Neural progenitor cell (in vitro differentiated cells): Measurements from ENCODE around the gene BRIX1.

ENCODE experiments used
- CTCF ChIP-seq: fragments of 200-600 bp; sonication (generic); IDR thresholded peaks from 2 replicates; pipeline ENCODE4 v1.5.1; 2017; ENCODE audit warnings: antibody characterized with exemption, mild to moderate bottlenecking
- EZH2 ChIP-seq: fragments of 200-600 bp; sonication (generic); IDR thresholded peaks from 2 replicates; pipeline ENCODE4 v1.6.1; 2017; ENCODE audit warnings: antibody characterized with exemption, mild to moderate bottlenecking, moderate library complexity
- EZH2phosphoT487 ChIP-seq: fragments of 200-600 bp; sonication (generic); IDR thresholded peaks from 2 replicates; pipeline ENCODE4 v1.6.1; 2017; ENCODE audit warnings: antibody characterized with exemption

GRCh38 chr5:34881246-34881645 lies 34.3 kb upstream of the BRIX1 start:
- no peak for TF ChIP-seq CTCF
- no peak for TF ChIP-seq EZH2
- TF ChIP-seq EZH2phosphoT487, result no peak
